NCI-H2029 treated with DMSO at 0.1 percent for 48 hours (cell line): ENCODE data around the gene ACOX3.
"Not testable (repeated sequence)": the region's sequence is repeated elsewhere in the genome, so short reads cannot be mapped to it uniquely, and the experiment has no call there.

Experiments
- DNase-seq: peaks from one replicate; lab custom pipeline; 2025; lab: John Stamatoyannopoulos, UW

ACOX3 gene

GRCh38 chr4:8386731-8387130, 53.8 kb downstream of the ACOX3 start:
- DNase-seq, result no peak

GRCh38 chr4:8386131-8386530, 54.4 kb downstream of the ACOX3 start:
- not testable (repeated sequence) for DNase-seq

- no peak for DNase-seq
These were observed 54.9 kb downstream of the ACOX3 start for GRCh38 chr4:8385611-8386010.

GRCh38 chr4:8385106-8385505, 55.4 kb downstream of the ACOX3 start:
- no peak for DNase-seq

- no peak for DNase-seq
These were observed 56.0 kb downstream of the ACOX3 start for GRCh38 chr4:8384397-8385060.

- no peak for DNase-seq
These were observed 56.9 kb downstream of the ACOX3 start for GRCh38 chr4:8383451-8384160.

GRCh38 chr4:8383016-8383415, 57.5 kb downstream of the ACOX3 start:
- DNase-seq, result no peak

- no peak for DNase-seq
These were observed 58.5 kb downstream of the ACOX3 start for GRCh38 chr4:8381814-8382581.

GRCh38 chr4:8380511-8381415, 59.8 kb downstream of the ACOX3 start:
- DNase-seq, result no peak

GRCh38 chr4:8379771-8380170, 60.8 kb downstream of the ACOX3 start:
- DNase-seq, result no peak

GRCh38 chr4:8379281-8379680, 61.2 kb downstream of the ACOX3 start:
- DNase-seq, result no peak

GRCh38 chr4:8378776-8379175, 61.7 kb downstream of the ACOX3 start:
- no peak for DNase-seq

GRCh38 chr4:8378101-8378724, 62.3 kb downstream of the ACOX3 start:
- DNase-seq, result no peak

- DNase-seq, result no peak
These were observed 63.1 kb downstream of the ACOX3 start for GRCh38 chr4:8377103-8378075.

GRCh38 chr4:8376361-8377102, 64.0 kb downstream of the ACOX3 start:
- DNase-seq, result no peak

- no peak for DNase-seq
These were observed 65.5 kb downstream of the ACOX3 start for GRCh38 chr4:8374851-8375649.

- DNase-seq, result no peak
These were observed 66.5 kb downstream of the ACOX3 start for GRCh38 chr4:8373973-8374545.

- DNase-seq, result no peak
These were observed 67.1 kb downstream of the ACOX3 start for GRCh38 chr4:8373270-8373972.
